IMR-90 (cell line): ENCODE measurements around the gene LCE3B. TPM values are rescaled to one million over a fixed set of nuclear protein-coding genes. Genes with fewer than 3 reads are reported as not detected.

ENCODE experiments used
- ATAC-seq: fragments of 200-7000 bp; cut with Tn5 transposase; 2 replicates; pipeline ENCODE4 v1.9.1; 2020; ENCODE audit warnings: low read depth, mild to moderate bottlenecking, moderate library complexity
- BruUV-seq: library from RNA; stranded (reverse); fragments of 400-500 nt; replicated peaks from 2 replicates; lab custom pipeline; 2021; lab: Mats Ljungman, UMichigan
- CTCF ChIA-PET: fragments of 300-600 bp; formaldehyde crosslinking; extraction: SDS; loops from one replicate; lab custom pipeline; 2021; ENCODE audit warnings: antibody characterized with exemption; lab: Yijun Ruan, JAX
- POLR2A ChIA-PET: fragments of 300-600 bp; sonication (Branson Sonifier 250); formaldehyde crosslinking; loops from one replicate; lab custom pipeline; 2022; ENCODE audit warnings: antibody characterized with exemption; ENCODE audit not compliant: unreplicated experiment; lab: Charles Lee
- DNase-seq: peaks from one replicate; pipeline ENCODE4 v3.0.0; 2013
- H2AFZ ChIP-seq: replicated peaks from 2 replicates; pipeline ENCODE3; 2013; ENCODE audit warnings: low read length, mild to moderate bottlenecking; ENCODE audit not compliant: poor library complexity
- H2AK5ac ChIP-seq: 2 replicates; pipeline ENCODE4 v1.6.1; 2013; ENCODE audit warnings: low read depth, low read length, inconsistent platforms
- H2AK9ac ChIP-seq: replicated peaks from 2 replicates; pipeline ENCODE3; 2013; ENCODE audit warnings: mild to moderate bottlenecking, low read depth, low read length, moderate library complexity; ENCODE audit not compliant: poor library complexity
- H2BK120ac ChIP-seq: 2 replicates; pipeline ENCODE4 v1.6.1; 2013; ENCODE audit warnings: low read depth, low read length, inconsistent platforms
- H2BK15ac ChIP-seq: 3 replicates; pipeline ENCODE4 v1.6.1; 2013; ENCODE audit warnings: low read depth, low read length, inconsistent platforms
- H2BK20ac ChIP-seq: 2 replicates; pipeline ENCODE4 v1.6.1; 2013; ENCODE audit warnings: low read depth, mild to moderate bottlenecking, inconsistent platforms, low read length, moderate library complexity
- H2BK5ac ChIP-seq: 2 replicates; pipeline ENCODE4 v1.6.1; 2013; ENCODE audit warnings: mild to moderate bottlenecking, low read depth, low read length, inconsistent platforms; ENCODE audit not compliant: poor library complexity, severe bottlenecking
- H3K14ac ChIP-seq: replicated peaks from 2 replicates; pipeline ENCODE4 v1.6.1; 2013; ENCODE audit warnings: low read depth, low read length, inconsistent platforms
- H3K18ac ChIP-seq: 2 replicates; pipeline ENCODE4 v1.6.1; 2013; ENCODE audit warnings: low read depth, low read length, control low read depth
- H3K23ac ChIP-seq: 2 replicates; pipeline ENCODE4 v1.6.1; 2013; ENCODE audit warnings: low read depth, low read length, inconsistent platforms
- H3K27ac ChIP-seq: 2 replicates; pipeline ENCODE4 v1.5.1; 2013; ENCODE audit warnings: mild to moderate bottlenecking, control low read depth, low read length; ENCODE audit not compliant: insufficient read depth
- H3K27me3 ChIP-seq: 2 replicates; pipeline ENCODE4 v1.6.1; 2013; ENCODE audit warnings: low read length; ENCODE audit not compliant: control insufficient read depth, insufficient read depth
- H3K36me3 ChIP-seq: 2 replicates; pipeline ENCODE4 v1.6.1; 2013; ENCODE audit warnings: low read length, mixed read lengths; ENCODE audit not compliant: control insufficient read depth, insufficient read depth
- H3K4ac ChIP-seq: 2 replicates; pipeline ENCODE4 v1.6.1; 2013; ENCODE audit warnings: low read depth, low read length, inconsistent platforms
- H3K4me1 ChIP-seq: 2 replicates; pipeline ENCODE4 v1.6.1; 2013; ENCODE audit warnings: low read length, mixed read lengths; ENCODE audit not compliant: control insufficient read depth, insufficient read depth
- H3K4me2 ChIP-seq: 2 replicates; pipeline ENCODE4 v1.6.1; 2013; ENCODE audit warnings: low read depth, mild to moderate bottlenecking, control low read depth, low read length, moderate library complexity
- H3K4me3 ChIP-seq: 2 replicates; pipeline ENCODE4 v1.5.1; 2013; ENCODE audit warnings: low read depth, mild to moderate bottlenecking, control low read depth, low read length, moderate library complexity; ENCODE audit not compliant: insufficient read depth
- H3K56ac ChIP-seq: 2 replicates; pipeline ENCODE4 v1.6.1; 2013; ENCODE audit warnings: low read length, inconsistent platforms; ENCODE audit not compliant: insufficient read depth; ENCODE audit errors: extremely low read depth
- H3K79me1 ChIP-seq, 2 experiments: 2 replicates each; pipeline ENCODE4 v1.6.1; 2013; ENCODE audit warnings: low read length in 2 of 2, inconsistent platforms in 1 of 2, low read depth in 1 of 2
- H3K9ac ChIP-seq: 2 replicates; pipeline ENCODE4 v1.6.1; 2013; ENCODE audit warnings: low read depth, low read length, control low read depth
- H3K9me1 ChIP-seq: 2 replicates; pipeline ENCODE4 v1.6.1; 2013; ENCODE audit warnings: low read length, inconsistent platforms; ENCODE audit not compliant: insufficient read depth
- H3K9me3 ChIP-seq: 2 replicates; pipeline ENCODE4 v1.6.1; 2013; ENCODE audit warnings: low read length; ENCODE audit not compliant: control insufficient read depth, insufficient read depth
- H4K20me1 ChIP-seq: 2 replicates; pipeline ENCODE4 v1.6.1; 2013; ENCODE audit warnings: low read length, inconsistent platforms; ENCODE audit not compliant: insufficient read depth
- H4K5ac ChIP-seq: 2 replicates; pipeline ENCODE4 v1.6.1; 2013; ENCODE audit warnings: mild to moderate bottlenecking, low read depth, low read length, control low read depth
- H4K8ac ChIP-seq, 2 experiments: 2 replicates each; pipeline ENCODE4 v1.6.1; 2013; ENCODE audit warnings: low read depth in 2 of 2, low read length in 2 of 2, control low read depth in 1 of 2, inconsistent platforms in 1 of 2
- H4K91ac ChIP-seq: 2 replicates; pipeline ENCODE4 v1.6.1; 2013; ENCODE audit warnings: low read depth, low read length, inconsistent platforms; ENCODE audit not compliant: insufficient read depth
- BHLHE40 ChIP-seq: fragments of 150-350 bp; IDR thresholded peaks from 2 replicates; pipeline ENCODE4 v1.6.1; 2016; ENCODE audit warnings: mild to moderate bottlenecking, low read depth, low read length
- CHD1 ChIP-seq: IDR thresholded peaks from 2 replicates; pipeline ENCODE4 v1.6.1; 2012; ENCODE audit warnings: low read depth, low read length, improper control_type of control experiment
- CTCF ChIP-seq: conservative IDR thresholded peaks from 2 replicates; pipeline ENCODE4 v1.5.1; 2012; ENCODE audit warnings: mild to moderate bottlenecking, low read depth, low read length, improper control_type of control experiment
- ELK1 ChIP-seq: fragments of 150-350 bp; IDR thresholded peaks from 2 replicates; pipeline ENCODE4 v1.6.1; 2016; ENCODE audit warnings: low read depth, mild to moderate bottlenecking, low read length, moderate library complexity, borderline replicate concordance
- MAFK ChIP-seq: IDR thresholded peaks from 2 replicates; pipeline ENCODE4 v1.6.1; 2012; ENCODE audit warnings: low read depth, low read length, improper control_type of control experiment
- MXI1 ChIP-seq: IDR thresholded peaks from 2 replicates; pipeline ENCODE4 v1.6.1; 2012; ENCODE audit warnings: low read depth, mild to moderate bottlenecking, low read length, moderate library complexity, borderline replicate concordance
- POLR2A ChIP-seq: IDR thresholded peaks from 2 replicates; pipeline ENCODE4 v1.6.1; 2012; ENCODE audit warnings: mild to moderate bottlenecking, low read depth, low read length
- RCOR1 ChIP-seq: IDR thresholded peaks from 2 replicates; pipeline ENCODE4 v1.6.1; 2012; ENCODE audit warnings: mild to moderate bottlenecking, low read length, improper control_type of control experiment; ENCODE audit not compliant: insufficient replicate concordance
- WGBS, 2 experiments: methylation state at CpG; one replicate each; pipeline versions ENCODE4 v1.1.5 to v1.1.7; 2013; ENCODE audit warnings: missing lambda C conversion rate in 2 of 2; ENCODE audit not compliant: insufficient read length in 1 of 2; ENCODE audit errors: extremely low coverage in 2 of 2; 5-methylcytosine and 5-hydroxymethylcytosine counted together
- dilution Hi-C: fragments of 300-500 bp; cut with HindIII; formaldehyde crosslinking; loops from one replicate; pipeline ENCODE4 v1.14.3; 2018; ENCODE audit warnings: low sequenced_read_pairs; ENCODE audit not compliant: unreplicated experiment
- in situ Hi-C: fragments of 300-500 bp; cut with MboI; formaldehyde crosslinking; loops from 3 replicates; pipeline ENCODE4 v1.14.3; 2019; ENCODE audit warnings: low sequenced_read_pairs, inconsistent platforms, mixed read lengths
- intact Hi-C: fragments of 100-400 bp; cut with micrococcal nuclease; formaldehyde crosslinking; loops from 2 replicates; pipeline ENCODE4 v1.10.0; 2022
- polyA plus RNA-seq, 3 experiments: library from polyadenylated mRNA; depleted of rRNA; stranded (reverse); fragments of >200 nt; gene quantifications; 2 replicates each; pipeline ENCODE4 v1.2.3, GENCODE V29; 2012; ENCODE audit warnings: low replicate concordance in 1 of 3
- total RNA-seq: library from RNA; depleted of rRNA; stranded (reverse); fragments of >200 nt; gene quantifications from 2 replicates; pipeline ENCODE4 v1.2.3, GENCODE V29; 2012

Gene LCE3B
- total and polyA plus RNA-seq, 2 of the 4 experiments (the other 2 are of a cell fraction) = not detected

GRCh38 chr1:152626744-152627143, 13.1 kb downstream of the LCE3B start:
- BruUV-seq = no TSS peak
- Histone ChIP-seq H3K27ac (no peak overlapping the region), H3K18ac (no peak overlapping the region), H2AK5ac (no peak overlapping the region), H3K4ac (no peak overlapping the region), H4K20me1 (no peaks in the 10 kb centered on the region), H3K23ac (no peak overlapping the region), H4K5ac (no peak overlapping the region), H2BK15ac (no peak overlapping the region), H3K9ac (no peak overlapping the region), H3K56ac (no peak overlapping the region), H3K36me3 (no peaks in the 10 kb centered on the region), H3K4me3 (no peak overlapping the region), H3K14ac (no peak overlapping the region), H2BK120ac (no peak overlapping the region), H3K9me3 (peaks cover 3% of the 10 kb centered on the region; the same call in 1 of the 2 replicates), H2BK5ac (no peak overlapping the region), H3K27me3 (no peaks in the 10 kb centered on the region), H4K91ac (no peak overlapping the region), H3K9me1 (no peaks in the 10 kb centered on the region), H3K4me2 (no peak overlapping the region), H3K4me1 (no peaks in the 10 kb centered on the region), H3K79me1 (no peaks in the 10 kb centered on the region), H4K8ac (no peak overlapping the region), H2AFZ (no peak overlapping the region), H2BK20ac (no peak overlapping the region), H2AK9ac (no peak overlapping the region)
- dilution Hi-C loops (no loop called here), intact Hi-C loops (no loop called here), in situ Hi-C loops (loop anchor here (10.0 kb wide), 1 partner anchor 52 kb away; no protein-coding TSS in a partner anchor)
- CTCF ChIA-PET = no interaction called here
- POLR2A ChIA-PET = no interaction called here
- ATAC-seq (no peak), DNase-seq (no peak)
- no peak for TF ChIP-seq MAFK
- no peak for TF ChIP-seq RCOR1
- TF ChIP-seq BHLHE40 = no peak
- no peak for TF ChIP-seq MXI1
- TF ChIP-seq POLR2A = no peak
- TF ChIP-seq CHD1 = no peak
- TF ChIP-seq CTCF = no peak
- no peak for TF ChIP-seq ELK1
- WGBS, 2 experiments = no CpG with 5 or more reads among the region's 1 CpG
